SK-N-SH (cell line): Measurements from ENCODE around the gene SEZ6L.

Source experiments
- CTCF ChIP-seq: fragments of 200-600 bp; sonication (generic); IDR thresholded peaks from 2 replicates; pipeline ENCODE4 v1.6.1; 2017; ENCODE audit warnings: antibody characterized with exemption, mild to moderate bottlenecking, moderate library complexity
- EP300 ChIP-seq, 2 experiments: IDR thresholded peaks; 2 replicates each; pipeline versions ENCODE4 v1.4.0 to v1.6.1; 2012; ENCODE audit warnings: borderline replicate concordance in 1 of 2, low read depth in 1 of 2, low read length in 1 of 2
- EZH2phosphoT487 ChIP-seq: fragments of 200-600 bp; sonication (generic); IDR thresholded peaks from 2 replicates; pipeline ENCODE4 v1.6.1; 2017; ENCODE audit warnings: low read depth, mixed run types, mild to moderate bottlenecking, antibody characterized with exemption, moderate library complexity, borderline replicate concordance
- NRF1 ChIP-seq: IDR thresholded peaks from 2 replicates; pipeline ENCODE4 v1.6.1; 2012; ENCODE audit warnings: low read depth, mild to moderate bottlenecking, low read length
- PBX3 ChIP-seq: IDR thresholded peaks from 2 replicates; pipeline ENCODE4; 2012
- POLR2AphosphoS5 ChIP-seq: IDR thresholded peaks from 2 replicates; pipeline ENCODE4 v1.6.1; 2012; ENCODE audit warnings: low read depth, low read length
- RAD21 ChIP-seq: IDR thresholded peaks from 2 replicates; pipeline ENCODE4 v1.6.1; 2012; ENCODE audit warnings: mild to moderate bottlenecking, low read length
- SIN3A ChIP-seq: IDR thresholded peaks from 2 replicates; pipeline ENCODE4 v1.6.1; 2012; ENCODE audit warnings: low read depth, mild to moderate bottlenecking, low read length, moderate library complexity, borderline replicate concordance
- SMC3 ChIP-seq: IDR thresholded peaks from 2 replicates; pipeline ENCODE4 v1.6.1; 2012; ENCODE audit warnings: low read depth, low read length, improper control_type of control experiment
- TAF1 ChIP-seq: IDR thresholded peaks from 2 replicates; pipeline ENCODE4 v1.6.1; 2012; ENCODE audit warnings: low read depth, mild to moderate bottlenecking, low read length, moderate library complexity, borderline replicate concordance
- YY1 ChIP-seq: IDR thresholded peaks from 2 replicates; pipeline ENCODE4 v1.4.0; 2012; ENCODE audit warnings: low read depth, mild to moderate bottlenecking
- TF ChIP-seq, protein P1 (sequence below): IDR thresholded peaks from 2 replicates; pipeline ENCODE4 v1.4.0; 2012; ENCODE audit warnings: low read depth

GRCh38 chr22:26429458-26430286 lies 260.4 kb downstream of the SEZ6L start:
- TF ChIP-seq TAF1 (no peak), SMC3 (no peak), EZH2phosphoT487 (no peak), CTCF (no peak), SIN3A (no peak), EP300 (IDR thresholded peaks at IDR 0.05; ENCODE audit: borderline replicate concordance in 1 of 2, low read depth in 1 of 2, low read length in 1 of 2) (no peak), POLR2AphosphoS5 (no peak), RAD21 (no peak), PBX3 (no peak), YY1 (no peak), NRF1 (no peak)
- TF ChIP-seq, protein P1, sequence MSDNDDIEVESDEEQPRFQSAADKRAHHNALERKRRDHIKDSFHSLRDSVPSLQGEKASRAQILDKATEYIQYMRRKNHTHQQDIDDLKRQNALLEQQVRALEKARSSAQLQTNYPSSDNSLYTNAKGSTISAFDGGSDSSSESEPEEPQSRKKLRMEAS = no peak
